Smooth muscle cell (in vitro differentiated cells): ENCODE measurements around the gene BMP5. TPM values are rescaled to one million over a fixed set of nuclear protein-coding genes. Genes with fewer than 3 reads are reported as not detected.

ENCODE experiments used
- DNase-seq: peaks from one replicate; lab custom pipeline; 2025; ENCODE audit not compliant: unreplicated experiment; lab: John Stamatoyannopoulos, UW
- H2AFZ ChIP-seq: fragments of 200-600 bp; sonication (generic); 2 replicates; pipeline ENCODE4 v1.6.0; 2016; ENCODE audit warnings: antibody characterized with exemption, low read depth, mild to moderate bottlenecking
- H3F3A ChIP-seq: fragments of 200-600 bp; sonication (generic); 2 replicates; pipeline ENCODE4 v1.6.0; 2017; ENCODE audit warnings: antibody characterized with exemption, low read depth
- H3K27ac ChIP-seq: fragments of 200-600 bp; sonication (generic); 2 replicates; pipeline ENCODE4 v1.5.1; 2016; ENCODE audit warnings: low read depth, mild to moderate bottlenecking
- H3K27me3 ChIP-seq: fragments of 200-600 bp; sonication (generic); 2 replicates; pipeline ENCODE4 v1.6.1; 2016; ENCODE audit warnings: low read depth, mild to moderate bottlenecking
- H3K36me3 ChIP-seq: fragments of 200-600 bp; sonication (generic); 2 replicates; pipeline ENCODE4 v1.5.1; 2016; ENCODE audit warnings: low read depth
- H3K4me1 ChIP-seq: fragments of 200-600 bp; sonication (generic); 2 replicates; pipeline ENCODE4 v1.5.1; 2016; ENCODE audit warnings: low read depth
- H3K4me2 ChIP-seq: fragments of 200-600 bp; sonication (generic); 2 replicates; pipeline ENCODE4 v1.6.0; 2016; ENCODE audit warnings: mild to moderate bottlenecking
- H3K4me3 ChIP-seq: fragments of 200-600 bp; sonication (generic); 2 replicates; pipeline ENCODE4 v1.5.1; 2016; ENCODE audit warnings: mild to moderate bottlenecking
- H3K79me2 ChIP-seq: fragments of 200-600 bp; sonication (generic); 2 replicates; pipeline ENCODE4 v1.6.0; 2016; ENCODE audit warnings: low read depth, mild to moderate bottlenecking
- H3K9ac ChIP-seq: fragments of 200-600 bp; sonication (generic); 2 replicates; pipeline ENCODE4 v1.6.0; 2016; ENCODE audit warnings: low read depth
- H3K9me3 ChIP-seq: fragments of 200-600 bp; sonication (generic); replicated peaks from 2 replicates; pipeline ENCODE4 v1.5.1; 2016; ENCODE audit warnings: low read depth
- H4K20me1 ChIP-seq: fragments of 200-600 bp; sonication (generic); 2 replicates; pipeline ENCODE4 v1.6.0; 2016; ENCODE audit warnings: low read depth
- WGBS: methylation state at CpG from one replicate; pipeline ENCODE4 v1.1.7; 2016; ENCODE audit warnings: low lambda C conversion rate; 5-methylcytosine and 5-hydroxymethylcytosine counted together
- polyA plus RNA-seq: library from polyadenylated mRNA; unstranded; fragments of >200 nt; fragmentation: Nextera tagmentation; extraction: Ambion mirVana; gene quantifications from 2 replicates; pipeline ENCODE4 v1.2.1, GENCODE V29; 2016
- total RNA-seq: library from RNA; depleted of rRNA; stranded (reverse); fragments of >200 nt; gene quantifications from 2 replicates; pipeline ENCODE4 v1.2.3, GENCODE V29; 2014
- TF ChIP-seq, protein P1 (sequence below): fragments of 200-600 bp; sonication (generic); IDR thresholded peaks from 2 replicates; pipeline ENCODE4 v1.5.1; 2017; ENCODE audit warnings: borderline replicate concordance, mild to moderate bottlenecking, antibody characterized with exemption; ENCODE audit not compliant: insufficient read depth, poor library complexity, severe bottlenecking

The BMP5 gene
- total and polyA plus RNA-seq, 2 experiments from 2014 or later: 0.07 to 3.5 TPM

DNA sequence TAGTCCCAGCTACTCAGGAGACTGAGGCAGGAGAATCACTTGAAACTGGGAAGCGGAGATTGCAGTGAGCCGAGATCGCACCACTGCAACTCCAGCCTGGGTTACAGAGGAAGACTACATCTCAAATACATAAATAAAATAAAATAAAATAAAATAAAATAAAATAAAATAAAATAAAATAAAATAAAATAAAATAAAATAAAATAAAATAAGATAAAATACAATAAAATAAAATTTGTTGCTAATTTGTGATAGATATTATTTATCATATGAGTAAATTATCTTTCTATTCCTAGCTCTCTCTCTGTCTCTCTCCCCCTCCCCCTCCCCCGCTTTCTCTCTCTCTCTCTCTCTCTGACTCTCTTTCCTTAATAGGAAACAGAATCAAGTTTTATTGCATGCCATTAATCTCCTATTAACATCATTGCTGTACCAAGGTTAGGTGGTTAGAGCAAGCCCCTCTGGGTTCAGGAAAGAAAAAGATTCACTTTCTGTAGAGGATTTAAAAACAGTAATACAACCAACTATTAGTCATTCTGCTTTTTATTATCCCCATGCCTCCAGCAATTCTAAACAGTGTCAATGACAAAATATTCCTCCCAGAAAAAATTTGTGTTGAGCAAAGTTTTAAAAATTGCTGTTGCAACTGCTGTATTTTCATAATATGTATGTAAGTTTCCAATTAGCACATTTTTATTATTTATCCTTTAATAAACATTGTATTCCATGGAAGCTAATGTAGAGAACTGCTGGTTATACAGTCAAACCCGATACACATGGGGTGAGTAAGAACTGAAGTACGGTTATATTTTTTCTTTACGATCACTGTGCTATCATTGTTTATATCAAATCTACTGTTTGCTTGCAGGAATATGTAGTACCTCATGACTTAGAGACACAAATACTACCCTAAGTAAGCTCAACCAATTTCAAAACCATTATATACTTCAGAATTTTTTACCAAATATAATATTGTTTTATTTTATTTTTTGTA is 22.1 kb downstream of the BMP5 start:
- Histone ChIP-seq H3F3A (no peaks in the 10 kb centered on the region), H3K9ac (no peak overlapping the region), H3K79me2 (no peaks in the 10 kb centered on the region), H2AFZ (no peak overlapping the region), H3K27me3 (no peaks in the 10 kb centered on the region), H3K4me1 (no peaks in the 10 kb centered on the region), H3K4me2 (peak overlapping the region; percentile 0), H3K4me3 (no peak overlapping the region), H3K27ac (no peak overlapping the region), H3K9me3 (no peaks in the 10 kb centered on the region), H3K36me3 (no peaks in the 10 kb centered on the region), H4K20me1 (no peaks in the 10 kb centered on the region)
- TF ChIP-seq, protein P1, sequence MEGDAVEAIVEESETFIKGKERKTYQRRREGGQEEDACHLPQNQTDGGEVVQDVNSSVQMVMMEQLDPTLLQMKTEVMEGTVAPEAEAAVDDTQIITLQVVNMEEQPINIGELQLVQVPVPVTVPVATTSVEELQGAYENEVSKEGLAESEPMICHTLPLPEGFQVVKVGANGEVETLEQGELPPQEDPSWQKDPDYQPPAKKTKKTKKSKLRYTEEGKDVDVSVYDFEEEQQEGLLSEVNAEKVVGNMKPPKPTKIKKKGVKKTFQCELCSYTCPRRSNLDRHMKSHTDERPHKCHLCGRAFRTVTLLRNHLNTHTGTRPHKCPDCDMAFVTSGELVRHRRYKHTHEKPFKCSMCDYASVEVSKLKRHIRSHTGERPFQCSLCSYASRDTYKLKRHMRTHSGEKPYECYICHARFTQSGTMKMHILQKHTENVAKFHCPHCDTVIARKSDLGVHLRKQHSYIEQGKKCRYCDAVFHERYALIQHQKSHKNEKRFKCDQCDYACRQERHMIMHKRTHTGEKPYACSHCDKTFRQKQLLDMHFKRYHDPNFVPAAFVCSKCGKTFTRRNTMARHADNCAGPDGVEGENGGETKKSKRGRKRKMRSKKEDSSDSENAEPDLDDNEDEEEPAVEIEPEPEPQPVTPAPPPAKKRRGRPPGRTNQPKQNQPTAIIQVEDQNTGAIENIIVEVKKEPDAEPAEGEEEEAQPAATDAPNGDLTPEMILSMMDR: no peak
- 88% methylated on average over 7 of the region's 7 CpGs for WGBS
- DNase-seq: no peak

DNA sequence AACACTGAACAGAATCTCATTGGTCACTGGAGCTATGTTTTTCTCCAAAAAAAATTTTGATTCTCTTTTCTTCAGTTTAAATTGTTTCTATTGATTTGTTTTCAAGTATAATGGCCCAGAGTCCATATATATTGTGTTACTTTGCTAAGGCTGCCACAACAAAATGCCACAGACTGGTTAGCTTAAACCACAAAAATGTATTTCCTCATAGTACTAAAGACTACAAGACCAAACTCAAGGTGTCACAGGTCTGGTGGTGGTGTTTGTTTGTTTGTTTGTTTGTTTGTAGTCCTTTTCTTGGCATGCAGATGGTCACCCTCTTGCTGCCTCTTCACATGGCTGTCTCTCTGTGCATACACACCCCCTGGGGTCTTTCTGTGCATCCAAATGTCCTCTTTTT is 34.0 kb downstream of the BMP5 start:
- Histone ChIP-seq H3K79me2 (no peaks in the 10 kb centered on the region), H3K4me1 (no peaks in the 10 kb centered on the region), H4K20me1 (no peaks in the 10 kb centered on the region), H3K4me2 (peak overlapping the region; percentile 8), H3K27me3 (no peaks in the 10 kb centered on the region), H3K4me3 (no peak overlapping the region), H3F3A (no peaks in the 10 kb centered on the region), H2AFZ (peak overlapping the region; percentile 5), H3K9me3 (no peaks in the 10 kb centered on the region), H3K36me3 (no peaks in the 10 kb centered on the region), H3K27ac (no peak overlapping the region), H3K9ac (no peak overlapping the region)
- DNase-seq: no peak
- TF ChIP-seq, protein P1: no peak

DNA sequence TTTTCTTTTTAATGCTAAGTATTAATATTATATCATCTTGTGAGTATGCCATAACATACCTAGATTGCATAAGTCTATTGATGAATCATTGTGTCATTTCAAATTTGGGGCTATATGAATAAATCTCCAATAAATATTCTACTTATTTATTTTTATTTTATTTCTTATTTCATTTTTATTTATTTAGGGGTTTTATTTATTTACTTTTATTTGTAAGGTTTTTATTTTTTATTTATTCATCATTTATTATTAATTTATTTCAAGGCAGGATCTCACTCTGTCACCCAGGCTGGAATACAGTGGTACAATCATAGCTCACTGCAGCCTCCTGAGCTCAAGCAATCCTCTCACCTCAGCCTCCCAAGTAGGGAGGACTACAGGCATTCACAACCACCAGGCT is 36.3 kb downstream of the BMP5 start:
- H3K27ac ChIP-seq: no peak overlapping the region
- H3K27me3 ChIP-seq: no peaks in the 10 kb centered on the region
- no peaks in the 10 kb centered on the region for H4K20me1 ChIP-seq
- H3K79me2 ChIP-seq: no peaks in the 10 kb centered on the region
- H3K36me3 ChIP-seq: no peaks in the 10 kb centered on the region
- H3K4me3 ChIP-seq: no peak overlapping the region
- no peak overlapping the region for H2AFZ ChIP-seq
- no peaks in the 10 kb centered on the region for H3K9me3 ChIP-seq
- peaks cover 6% of the 10 kb centered on the region for H3K4me1 ChIP-seq
- H3K4me2 ChIP-seq: no peak overlapping the region
- H3F3A ChIP-seq: no peaks in the 10 kb centered on the region
- H3K9ac ChIP-seq: no peak overlapping the region
- TF ChIP-seq, protein P1: no peak
- DNase-seq: no peak

DNA sequence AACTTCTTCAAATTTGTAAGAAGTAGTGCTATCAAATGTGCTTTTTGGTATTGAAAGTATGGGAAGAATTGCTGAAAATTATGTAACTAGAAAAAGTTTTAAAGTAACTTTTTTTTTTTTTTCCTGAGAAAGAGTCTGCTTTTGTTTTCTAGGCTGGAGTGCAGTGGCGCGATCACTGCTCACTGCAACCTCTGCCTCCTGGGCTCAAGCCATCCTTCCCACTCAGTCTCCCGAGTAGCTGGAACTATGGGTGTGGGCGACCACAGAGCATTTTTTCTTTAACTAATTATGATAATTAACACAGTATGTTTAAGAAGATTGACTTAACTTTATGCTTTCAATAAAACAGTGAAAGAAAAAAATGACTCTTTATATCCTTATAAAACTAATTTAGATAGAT is 38.4 kb downstream of the BMP5 start:
- Histone ChIP-seq H4K20me1 (no peaks in the 10 kb centered on the region), H3K36me3 (no peaks in the 10 kb centered on the region), H3K4me2 (peak overlapping the region; percentile 44), H3K9ac (no peak overlapping the region), H2AFZ (no peak overlapping the region), H3F3A (no peaks in the 10 kb centered on the region), H3K27me3 (no peaks in the 10 kb centered on the region), H3K4me3 (peak overlapping the region; percentile 31), H3K9me3 (no peaks in the 10 kb centered on the region), H3K79me2 (no peaks in the 10 kb centered on the region), H3K4me1 (peaks cover 17% of the 10 kb centered on the region), H3K27ac (no peak overlapping the region)
- no peak for DNase-seq
- TF ChIP-seq, protein P1: no peak
- 42% methylated on average over 4 of the region's 4 CpGs for WGBS
